A673 (cell line): ENCODE data around the gene NOS1AP. TPM values are rescaled to one million over a fixed set of nuclear protein-coding genes. Genes with fewer than 3 reads are reported as not detected.

Experiments
- BruUV-seq: library from RNA; stranded (reverse); fragments of 400-500 nt; replicated peaks from 2 replicates; lab custom pipeline; 2021; lab: Mats Ljungman, UMichigan
- CTCF ChIA-PET: fragments of 300-600 bp; sonication (Branson Sonifier 250); formaldehyde crosslinking; loops from one replicate; lab custom pipeline; 2022; ENCODE audit warnings: antibody characterized with exemption; lab: Charles Lee
- POLR2A ChIA-PET: fragments of 300-600 bp; sonication (Branson Sonifier 250); formaldehyde crosslinking; loops from one replicate; lab custom pipeline; 2022; ENCODE audit warnings: antibody characterized with exemption; ENCODE audit not compliant: low non-redundant PET; lab: Charles Lee
- DNase-seq: peaks from one replicate; pipeline ENCODE4 v3.0.0-alpha.2; 2015; ENCODE audit warnings: low spot score
- H3K27ac ChIP-seq: fragments of 200-600 bp; sonication (generic); 2 replicates; pipeline ENCODE4 v1.5.1; 2016; ENCODE audit warnings: mixed run types, low read depth, mild to moderate bottlenecking, mixed read lengths, antibody characterized with exemption, low read length; ENCODE audit not compliant: poor library complexity, severe bottlenecking
- H3K27me3 ChIP-seq: fragments of 200-600 bp; sonication (generic); replicated peaks from 2 replicates; pipeline ENCODE4 v1.6.1; 2017; ENCODE audit warnings: mixed run types, low read depth, mild to moderate bottlenecking, mixed read lengths, antibody characterized with exemption, low read length; ENCODE audit not compliant: insufficient read depth, poor library complexity
- H3K36me3 ChIP-seq: fragments of 200-600 bp; sonication (generic); 2 replicates; pipeline ENCODE4 v1.6.1; 2016; ENCODE audit warnings: mixed run types, mild to moderate bottlenecking, mixed read lengths, antibody characterized with exemption, low read length; ENCODE audit not compliant: insufficient read depth, poor library complexity, severe bottlenecking
- H3K4me1 ChIP-seq: fragments of 200-600 bp; sonication (generic); 2 replicates; pipeline ENCODE4 v1.6.1; 2017; ENCODE audit warnings: mixed run types, mild to moderate bottlenecking, mixed read lengths, antibody characterized with exemption, low read length; ENCODE audit not compliant: insufficient read depth, poor library complexity, severe bottlenecking
- H3K4me3 ChIP-seq: fragments of 200-600 bp; sonication (generic); 2 replicates; pipeline ENCODE4 v1.5.1; 2016; ENCODE audit warnings: low read depth, mixed run types, mild to moderate bottlenecking, mixed read lengths, low read length; ENCODE audit not compliant: poor library complexity, severe bottlenecking
- H3K9me3 ChIP-seq: fragments of 200-600 bp; sonication (generic); 2 replicates; pipeline ENCODE4 v1.6.1; 2016; ENCODE audit warnings: mixed run types, low read depth, mild to moderate bottlenecking, mixed read lengths, antibody characterized with exemption, low read length; ENCODE audit not compliant: poor library complexity, severe bottlenecking
- EZH2 ChIP-seq: fragments of 200-600 bp; sonication (generic); IDR thresholded peaks from 2 replicates; pipeline ENCODE4 v1.6.1; 2017; ENCODE audit warnings: borderline replicate concordance, low read depth, mild to moderate bottlenecking, mixed read lengths, antibody characterized with exemption, low read length; ENCODE audit not compliant: poor library complexity, severe bottlenecking
- intact Hi-C: fragments of 100-400 bp; cut with micrococcal nuclease; formaldehyde crosslinking; loops from one replicate; pipeline ENCODE4 v1.10.0; 2022; ENCODE audit not compliant: unreplicated experiment
- total RNA-seq: library from RNA; stranded (reverse); gene quantifications from 2 replicates; pipeline ENCODE4 v1.2.3, GENCODE V29; 2021
- TF ChIP-seq, protein P1 (sequence below): fragments of 300-800, 200-600 bp; sonication (generic); conservative IDR thresholded peaks from 2 replicates; pipeline ENCODE4 v1.5.1; 2017; ENCODE audit warnings: low read depth, mild to moderate bottlenecking, antibody characterized with exemption, low read length, moderate library complexity, mixed read lengths

Gene NOS1AP
- total RNA-seq, 1 experiment from 2014 or later: 28.0 TPM

GRCh38 chr1:162185314-162186025 is 116.0 kb downstream of the NOS1AP start:
- TF ChIP-seq EZH2: no peak
- TF ChIP-seq, protein P1, sequence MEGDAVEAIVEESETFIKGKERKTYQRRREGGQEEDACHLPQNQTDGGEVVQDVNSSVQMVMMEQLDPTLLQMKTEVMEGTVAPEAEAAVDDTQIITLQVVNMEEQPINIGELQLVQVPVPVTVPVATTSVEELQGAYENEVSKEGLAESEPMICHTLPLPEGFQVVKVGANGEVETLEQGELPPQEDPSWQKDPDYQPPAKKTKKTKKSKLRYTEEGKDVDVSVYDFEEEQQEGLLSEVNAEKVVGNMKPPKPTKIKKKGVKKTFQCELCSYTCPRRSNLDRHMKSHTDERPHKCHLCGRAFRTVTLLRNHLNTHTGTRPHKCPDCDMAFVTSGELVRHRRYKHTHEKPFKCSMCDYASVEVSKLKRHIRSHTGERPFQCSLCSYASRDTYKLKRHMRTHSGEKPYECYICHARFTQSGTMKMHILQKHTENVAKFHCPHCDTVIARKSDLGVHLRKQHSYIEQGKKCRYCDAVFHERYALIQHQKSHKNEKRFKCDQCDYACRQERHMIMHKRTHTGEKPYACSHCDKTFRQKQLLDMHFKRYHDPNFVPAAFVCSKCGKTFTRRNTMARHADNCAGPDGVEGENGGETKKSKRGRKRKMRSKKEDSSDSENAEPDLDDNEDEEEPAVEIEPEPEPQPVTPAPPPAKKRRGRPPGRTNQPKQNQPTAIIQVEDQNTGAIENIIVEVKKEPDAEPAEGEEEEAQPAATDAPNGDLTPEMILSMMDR: no peak
- H3K27me3 ChIP-seq: no peaks in the 10 kb centered on the region
- H3K36me3 ChIP-seq: no peaks in the 10 kb centered on the region
- no peaks in the 10 kb centered on the region for H3K9me3 ChIP-seq
- intact Hi-C loops: no loop called here
- BruUV-seq: no TSS peak
- CTCF ChIA-PET: no interaction called here
- no peak overlapping the region for H3K27ac ChIP-seq
- DNase-seq: no peak
- POLR2A ChIA-PET: no interaction called here
- peaks cover 31% of the 10 kb centered on the region for H3K4me1 ChIP-seq
- H3K4me3 ChIP-seq: no peak overlapping the region

DNA sequence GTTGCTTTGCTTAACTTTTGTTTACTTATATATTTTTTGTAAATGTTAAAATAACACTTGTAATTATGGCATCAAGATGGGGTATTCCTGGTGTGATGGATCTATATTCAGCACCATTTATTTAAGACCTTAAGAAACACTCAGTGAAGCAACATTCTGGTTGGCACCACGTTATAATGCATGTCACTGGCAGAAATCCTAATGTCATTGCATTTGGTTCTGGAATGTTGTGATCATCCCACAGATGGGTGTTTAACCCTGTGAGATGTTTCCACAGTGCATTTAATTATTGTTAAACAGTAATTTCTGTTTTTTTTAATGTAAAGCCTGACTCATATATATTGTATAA is 116.5 kb downstream of the NOS1AP start:
- ChIA-PET CTCF (no interaction called here), POLR2A (no interaction called here)
- Histone ChIP-seq H3K4me3 (no peak overlapping the region), H3K4me1 (peaks cover 33% of the 10 kb centered on the region), H3K36me3 (no peaks in the 10 kb centered on the region), H3K27me3 (no peaks in the 10 kb centered on the region), H3K9me3 (no peaks in the 10 kb centered on the region), H3K27ac (no peak overlapping the region)
- intact Hi-C loops: no loop called here
- TF ChIP-seq, protein P1: no peak
- no peak for TF ChIP-seq EZH2
- DNase-seq: no peak
- no TSS peak for BruUV-seq

GRCh38 chr1:162186406-162186805 is 116.9 kb downstream of the NOS1AP start:
- peaks cover 37% of the 10 kb centered on the region for H3K4me1 ChIP-seq
- POLR2A ChIA-PET: no interaction called here

More at GRCh38 chr1:162186406-162186805, 116.9 kb downstream of the NOS1AP start:
- Histone ChIP-seq H3K27ac (no peak overlapping the region), H3K36me3 (no peaks in the 10 kb centered on the region), H3K9me3 (no peaks in the 10 kb centered on the region), H3K4me3 (no peak overlapping the region), H3K27me3 (no peaks in the 10 kb centered on the region)
- DNase-seq: no peak
- intact Hi-C loops: no loop called here
- CTCF ChIA-PET: no interaction called here
- TF ChIP-seq, protein P1: no peak
- TF ChIP-seq EZH2: no peak
- BruUV-seq: no TSS peak
